ENCODE results near the gene SLC27A5.
"Not testable (repeated sequence)": the region's sequence is repeated elsewhere in the genome, so short reads cannot be mapped to it uniquely, and the experiment has no call there.

SLC27A5 gene

GRCh38 chr19:58475714-58476497, 35.9 kb downstream of the SLC27A5 start, which contains the start of gene ZNF446:
ZNF446 (plus strand) TSS chr19:58476352; CDS start chr19:58477219, 867 bp downstream.
- CTCF ChIA-PET: interaction anchor here (0.7 to 1.1 kb wide), 2 partner anchors 15 to 67 kb away, joined by 3 to 6 read pairs; partner anchors contain the start of gene ZNF584
- POLR2A ChIA-PET (ENCODE audit: low non-redundant PET): interaction anchor here (0.9 kb wide), 1 partner anchor 43 kb away, joined by 6 read pairs; no protein-coding TSS in a partner anchor
- DNase-seq (ENCODE audit: low spot score): peak; percentile 92
- H3K27ac ChIP-seq: peak within 1 kb of the TSS; percentile 93
- TF ChIP-seq, protein P1, sequence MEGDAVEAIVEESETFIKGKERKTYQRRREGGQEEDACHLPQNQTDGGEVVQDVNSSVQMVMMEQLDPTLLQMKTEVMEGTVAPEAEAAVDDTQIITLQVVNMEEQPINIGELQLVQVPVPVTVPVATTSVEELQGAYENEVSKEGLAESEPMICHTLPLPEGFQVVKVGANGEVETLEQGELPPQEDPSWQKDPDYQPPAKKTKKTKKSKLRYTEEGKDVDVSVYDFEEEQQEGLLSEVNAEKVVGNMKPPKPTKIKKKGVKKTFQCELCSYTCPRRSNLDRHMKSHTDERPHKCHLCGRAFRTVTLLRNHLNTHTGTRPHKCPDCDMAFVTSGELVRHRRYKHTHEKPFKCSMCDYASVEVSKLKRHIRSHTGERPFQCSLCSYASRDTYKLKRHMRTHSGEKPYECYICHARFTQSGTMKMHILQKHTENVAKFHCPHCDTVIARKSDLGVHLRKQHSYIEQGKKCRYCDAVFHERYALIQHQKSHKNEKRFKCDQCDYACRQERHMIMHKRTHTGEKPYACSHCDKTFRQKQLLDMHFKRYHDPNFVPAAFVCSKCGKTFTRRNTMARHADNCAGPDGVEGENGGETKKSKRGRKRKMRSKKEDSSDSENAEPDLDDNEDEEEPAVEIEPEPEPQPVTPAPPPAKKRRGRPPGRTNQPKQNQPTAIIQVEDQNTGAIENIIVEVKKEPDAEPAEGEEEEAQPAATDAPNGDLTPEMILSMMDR (conservative IDR thresholded peaks at IDR 0.05; ENCODE audit: low read depth): no peak

DNA sequence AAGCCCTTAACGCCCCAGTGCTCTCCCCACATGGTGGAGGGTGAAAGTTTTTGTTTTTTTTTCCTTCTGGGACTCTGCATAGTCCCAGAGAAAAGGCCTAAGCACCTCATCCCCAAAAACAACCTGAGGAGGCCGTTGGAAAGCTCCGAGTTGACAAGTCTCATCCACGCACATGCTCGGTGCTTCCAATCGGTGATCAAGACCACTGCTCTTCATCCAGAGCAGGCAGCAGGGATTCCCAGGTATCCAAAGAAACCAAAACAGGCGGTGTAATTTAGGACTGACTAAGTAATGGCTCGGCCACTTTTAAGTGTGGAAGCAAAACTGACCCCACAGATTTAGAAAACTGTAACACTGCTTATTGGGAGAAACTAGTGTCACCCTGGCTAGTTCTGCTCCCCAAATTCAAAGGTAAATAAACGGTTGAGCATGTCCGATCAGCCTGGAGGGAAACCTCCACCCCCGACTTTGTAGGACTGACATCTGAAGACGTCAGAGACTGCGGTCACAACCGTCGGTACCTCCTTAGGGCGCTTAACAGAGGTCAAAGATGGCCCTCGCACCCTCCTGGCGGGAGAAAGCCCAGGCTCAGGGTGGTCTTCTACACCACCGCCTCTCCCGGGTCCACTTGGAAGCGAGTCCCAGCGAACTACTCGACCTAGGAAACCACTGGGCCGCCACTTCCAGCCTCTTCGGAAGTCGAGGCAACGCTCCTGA, 36.6 kb downstream of the SLC27A5 start:
- TF ChIP-seq, protein P1 (conservative IDR thresholded peaks at IDR 0.05; ENCODE audit: low read depth): no peak
- H3K27ac ChIP-seq: peak overlapping the region; percentile 93
- DNase-seq (ENCODE audit: low spot score): no peak
- ChIA-PET POLR2A (ENCODE audit: low non-redundant PET) (interaction anchor here (0.9 kb wide), 1 partner anchor 44 kb away, joined by 6 read pairs; no protein-coding TSS in a partner anchor), CTCF (interaction anchor here (0.7 to 1.1 kb wide), 2 partner anchors 15 to 67 kb away, joined by 3 to 6 read pairs; partner anchors contain the start of gene ZNF584)

DNA sequence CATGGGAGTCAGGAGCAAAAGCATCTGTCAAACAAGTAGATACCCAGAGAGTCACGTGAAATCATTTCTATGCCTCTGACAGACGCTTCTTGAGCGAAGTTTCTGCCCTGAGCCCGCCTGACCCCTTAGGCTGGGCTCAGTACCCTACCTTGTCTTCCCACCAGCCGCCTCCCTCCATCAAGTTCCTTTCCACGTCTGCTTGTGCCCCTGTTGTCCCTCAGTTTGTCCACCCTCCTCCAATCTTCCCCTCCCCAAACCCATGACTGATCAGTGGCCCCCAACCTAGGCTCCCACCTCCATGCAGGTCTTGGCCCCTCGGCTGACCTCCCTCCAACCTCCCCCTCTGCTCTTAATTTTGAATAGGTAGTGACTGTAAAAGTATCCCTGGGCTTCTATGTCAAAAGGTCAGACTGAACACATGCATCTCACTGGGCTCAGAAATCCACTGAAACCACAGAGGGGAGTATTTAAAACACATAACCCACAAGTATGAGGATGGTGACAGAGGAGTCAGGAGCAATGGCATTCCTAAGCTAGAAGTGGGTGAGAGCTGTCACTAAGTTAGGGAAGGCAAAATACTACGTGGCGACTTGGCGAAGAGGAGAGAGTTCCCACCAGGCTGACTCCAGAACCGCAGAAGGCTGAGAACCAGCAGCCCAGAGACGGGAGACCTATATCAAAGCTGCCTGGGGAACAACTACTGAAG, 37.3 kb downstream of the SLC27A5 start:
- DNase-seq (ENCODE audit: low spot score): no peak
- TF ChIP-seq, protein P1 (conservative IDR thresholded peaks at IDR 0.05; ENCODE audit: low read depth): no peak
- H3K27ac ChIP-seq: peak overlapping the region; percentile 93
- POLR2A ChIA-PET (ENCODE audit: low non-redundant PET): no interaction called here
- CTCF ChIA-PET: interaction anchor here (1.1 kb wide), 1 partner anchor 14 kb away, joined by 6 read pairs; no protein-coding TSS in a partner anchor

DNA sequence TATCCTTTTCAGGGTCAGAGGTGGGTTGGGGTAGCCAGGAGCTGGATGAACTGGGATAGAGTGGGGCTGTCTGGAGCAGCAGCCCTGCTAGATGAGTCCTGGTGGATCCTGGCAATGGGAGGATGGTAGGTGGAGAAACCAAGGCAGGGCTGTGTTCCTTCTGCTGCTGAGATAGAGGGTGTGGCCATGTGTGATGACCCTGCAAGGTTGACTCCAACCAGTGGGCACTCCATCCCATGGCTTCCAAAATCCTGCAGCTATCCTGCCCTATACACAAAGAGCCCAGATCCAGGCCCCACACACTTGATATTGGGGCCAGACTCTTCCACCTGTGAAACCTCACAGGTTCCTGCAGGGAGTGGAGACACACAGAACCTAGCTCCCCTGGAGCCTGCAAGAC, 38.0 kb downstream of the SLC27A5 start:
- peak overlapping the region; percentile 93 for H3K27ac ChIP-seq
- ChIA-PET CTCF (no interaction called here), POLR2A (ENCODE audit: low non-redundant PET) (no interaction called here)
- TF ChIP-seq, protein P1 (conservative IDR thresholded peaks at IDR 0.05; ENCODE audit: low read depth): no peak
- no peak for DNase-seq (ENCODE audit: low spot score)

DNA sequence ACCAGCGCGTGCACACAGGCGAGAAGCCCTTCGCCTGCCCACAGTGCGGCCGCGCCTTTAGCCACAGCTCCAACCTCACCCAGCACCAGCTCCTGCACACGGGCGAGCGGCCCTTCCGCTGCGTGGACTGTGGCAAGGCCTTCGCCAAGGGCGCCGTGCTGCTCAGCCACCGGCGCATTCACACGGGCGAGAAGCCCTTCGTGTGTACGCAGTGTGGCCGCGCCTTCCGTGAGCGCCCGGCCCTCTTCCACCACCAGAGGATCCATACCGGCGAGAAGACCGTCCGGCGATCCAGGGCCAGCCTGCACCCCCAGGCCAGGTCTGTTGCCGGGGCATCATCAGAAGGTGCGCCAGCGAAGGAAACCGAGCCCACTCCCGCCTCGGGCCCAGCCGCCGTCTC, 40.1 kb downstream of the SLC27A5 start:
- no peak for DNase-seq (ENCODE audit: low spot score)
- ChIA-PET CTCF (no interaction called here), POLR2A (ENCODE audit: low non-redundant PET) (no interaction called here)
- no peak overlapping the region for H3K27ac ChIP-seq
- TF ChIP-seq, protein P1 (conservative IDR thresholded peaks at IDR 0.05; ENCODE audit: low read depth): no peak

DNA sequence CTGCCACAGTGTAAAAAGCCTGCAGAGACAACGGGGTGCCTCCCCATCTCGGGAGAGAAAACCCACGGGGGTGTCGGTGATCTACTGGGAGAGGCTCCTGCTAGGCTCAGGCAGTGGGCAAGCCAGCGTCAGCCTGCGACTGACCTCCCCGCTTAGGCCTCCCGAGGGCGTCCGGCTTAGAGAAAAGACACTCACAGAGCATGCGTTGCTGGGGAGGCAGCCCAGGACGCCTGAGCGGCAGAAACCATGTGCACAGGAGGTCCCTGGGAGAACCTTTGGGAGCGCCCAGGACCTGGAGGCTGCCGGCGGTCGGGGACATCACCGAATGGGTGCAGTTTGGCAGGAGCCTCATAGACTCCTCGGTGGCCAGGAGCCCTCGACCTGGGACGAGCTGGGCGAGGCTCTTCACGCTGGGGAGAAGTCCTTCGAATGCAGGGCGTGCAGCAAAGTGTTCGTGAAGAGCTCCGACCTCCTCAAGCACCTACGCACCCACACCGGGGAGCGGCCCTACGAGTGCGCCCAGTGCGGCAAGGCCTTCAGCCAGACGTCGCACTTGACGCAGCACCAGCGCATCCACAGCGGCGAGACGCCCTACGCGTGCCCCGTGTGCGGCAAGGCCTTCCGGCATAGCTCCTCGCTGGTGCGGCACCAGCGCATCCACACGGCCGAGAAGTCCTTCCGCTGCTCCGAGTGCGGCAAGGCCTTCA, 40.8 kb downstream of the SLC27A5 start:
- CTCF ChIA-PET; DNase-seq (ENCODE audit: low spot score); POLR2A ChIA-PET (ENCODE audit: low non-redundant PET); H3K27ac ChIP-seq: not testable (repeated sequence)
